HepG2 (cell line): ENCODE results near the gene EPHA10.

Source experiments
- TARDBP ChIP-seq: sonication (generic); formaldehyde crosslinking; IDR thresholded peaks from 2 replicates; pipeline ENCODE4 v1.8.0; 2022; ENCODE audit warnings: mild to moderate bottlenecking, missing genetic modification reagents
- ZNF296 ChIP-seq: sonication (generic); formaldehyde crosslinking; conservative IDR thresholded peaks from 2 replicates; pipeline ENCODE4 v1.5.0; 2020; ENCODE audit warnings: mild to moderate bottlenecking, missing genetic modification reagents
- ZNF737 ChIP-seq: sonication (generic); formaldehyde crosslinking; IDR thresholded peaks from 2 replicates; pipeline ENCODE4 v1.5.0; 2020; ENCODE audit warnings: missing genetic modification reagents, mild to moderate bottlenecking, borderline replicate concordance
- TF ChIP-seq, protein P1 (sequence below): conservative IDR thresholded peaks from 2 replicates; pipeline ENCODE4 v1.6.1; 2018; ENCODE audit warnings: missing genetic modification reagents

DNA sequence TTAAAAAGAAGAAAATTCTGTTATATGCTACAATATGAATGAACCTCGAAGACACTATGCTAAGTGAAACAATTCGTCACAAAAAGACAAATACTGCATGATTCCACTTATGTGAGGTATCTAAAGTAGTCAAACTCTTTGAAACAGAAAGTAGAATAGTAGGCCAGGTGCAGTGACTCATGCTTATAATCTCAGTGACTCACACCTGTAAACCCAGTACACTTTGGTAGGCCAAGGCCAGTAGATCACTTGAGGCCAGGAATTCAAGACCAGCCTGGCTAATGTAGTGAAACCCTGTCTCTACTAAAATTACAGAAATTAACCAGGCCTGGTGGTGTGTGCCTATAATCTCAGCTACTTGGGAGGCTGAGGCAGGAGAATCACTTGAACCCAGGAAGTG lies 25.7 kb downstream of the EPHA10 start:
- TF ChIP-seq ZNF296 (CRISPR knock-in tag) (no peak), TARDBP (CRISPR knock-in tag) (no peak), ZNF737 (CRISPR knock-in tag) (no peak)
- TF ChIP-seq, protein P1, sequence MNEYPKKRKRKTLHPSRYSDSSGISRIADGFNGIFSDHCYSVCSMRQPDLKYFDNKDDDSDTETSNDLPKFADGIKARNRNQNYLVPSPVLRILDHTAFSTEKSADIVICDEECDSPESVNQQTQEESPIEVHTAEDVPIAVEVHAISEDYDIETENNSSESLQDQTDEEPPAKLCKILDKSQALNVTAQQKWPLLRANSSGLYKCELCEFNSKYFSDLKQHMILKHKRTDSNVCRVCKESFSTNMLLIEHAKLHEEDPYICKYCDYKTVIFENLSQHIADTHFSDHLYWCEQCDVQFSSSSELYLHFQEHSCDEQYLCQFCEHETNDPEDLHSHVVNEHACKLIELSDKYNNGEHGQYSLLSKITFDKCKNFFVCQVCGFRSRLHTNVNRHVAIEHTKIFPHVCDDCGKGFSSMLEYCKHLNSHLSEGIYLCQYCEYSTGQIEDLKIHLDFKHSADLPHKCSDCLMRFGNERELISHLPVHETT = no peak
